A549 treated with CORT108297 at 1 μM for 4 hours (cell line): ENCODE measurements around the gene BMP8B. TPM values are rescaled to one million over a fixed set of nuclear protein-coding genes. Genes with fewer than 3 reads are reported as not detected.

Experiments
- total RNA-seq: library from RNA; stranded (reverse); fragments of 200-300 nt; extraction: Qiagen RNA extraction; gene quantifications from 5 replicates; pipeline ENCODE4 v1.2.3, GENCODE V29; 2022

Gene BMP8B, protein sequence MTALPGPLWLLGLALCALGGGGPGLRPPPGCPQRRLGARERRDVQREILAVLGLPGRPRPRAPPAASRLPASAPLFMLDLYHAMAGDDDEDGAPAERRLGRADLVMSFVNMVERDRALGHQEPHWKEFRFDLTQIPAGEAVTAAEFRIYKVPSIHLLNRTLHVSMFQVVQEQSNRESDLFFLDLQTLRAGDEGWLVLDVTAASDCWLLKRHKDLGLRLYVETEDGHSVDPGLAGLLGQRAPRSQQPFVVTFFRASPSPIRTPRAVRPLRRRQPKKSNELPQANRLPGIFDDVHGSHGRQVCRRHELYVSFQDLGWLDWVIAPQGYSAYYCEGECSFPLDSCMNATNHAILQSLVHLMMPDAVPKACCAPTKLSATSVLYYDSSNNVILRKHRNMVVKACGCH
- total RNA-seq: 3.5 to 4.9 TPM (median 4.5 TPM) in 5 replicates

DNA sequence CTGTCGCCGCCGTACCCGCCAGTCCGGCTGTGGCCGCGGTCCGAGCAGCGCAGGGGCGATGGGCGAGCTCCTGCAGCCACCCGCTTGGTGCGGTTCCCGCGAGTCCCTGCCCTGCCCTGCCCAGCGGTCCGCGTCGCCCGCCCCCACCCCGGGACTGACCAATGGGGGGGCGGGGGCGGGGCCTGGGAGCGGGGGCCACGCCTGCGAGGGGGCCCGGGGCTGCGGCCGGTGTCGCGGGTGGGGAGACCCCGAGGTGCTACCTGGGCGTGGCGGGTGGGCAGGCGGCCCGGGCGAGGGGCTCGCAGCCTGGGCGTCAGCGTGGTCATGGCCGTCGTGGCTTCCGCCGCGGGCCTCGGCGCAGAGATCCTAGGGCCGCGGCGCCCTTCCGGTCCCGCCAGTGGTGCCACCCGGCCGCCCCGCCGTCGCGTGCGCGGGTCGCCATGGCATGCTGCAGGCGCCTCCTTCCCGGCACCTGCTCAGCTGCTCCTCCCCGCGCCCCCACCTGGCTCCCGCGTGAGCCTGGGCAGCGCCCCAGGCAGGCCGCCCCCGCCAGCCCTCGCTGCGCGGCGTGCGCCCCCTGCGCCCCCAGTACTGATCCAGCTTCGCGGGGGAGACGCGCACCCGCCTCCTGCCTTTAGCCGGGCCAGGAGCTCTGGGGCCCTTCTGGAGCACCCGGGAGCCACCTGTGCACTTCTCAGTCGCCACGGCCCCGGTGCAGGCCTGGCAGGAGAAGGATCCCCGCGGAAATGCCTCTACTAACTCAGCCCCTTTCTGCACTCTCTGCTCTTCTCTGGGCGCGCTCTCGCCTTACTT, at the start of gene BMP8B:
BMP8B (minus strand) TSS at position 108 of the 813 bp plus-strand sequence. CDS start 380 bp downstream, outside the sequence.

DNA sequence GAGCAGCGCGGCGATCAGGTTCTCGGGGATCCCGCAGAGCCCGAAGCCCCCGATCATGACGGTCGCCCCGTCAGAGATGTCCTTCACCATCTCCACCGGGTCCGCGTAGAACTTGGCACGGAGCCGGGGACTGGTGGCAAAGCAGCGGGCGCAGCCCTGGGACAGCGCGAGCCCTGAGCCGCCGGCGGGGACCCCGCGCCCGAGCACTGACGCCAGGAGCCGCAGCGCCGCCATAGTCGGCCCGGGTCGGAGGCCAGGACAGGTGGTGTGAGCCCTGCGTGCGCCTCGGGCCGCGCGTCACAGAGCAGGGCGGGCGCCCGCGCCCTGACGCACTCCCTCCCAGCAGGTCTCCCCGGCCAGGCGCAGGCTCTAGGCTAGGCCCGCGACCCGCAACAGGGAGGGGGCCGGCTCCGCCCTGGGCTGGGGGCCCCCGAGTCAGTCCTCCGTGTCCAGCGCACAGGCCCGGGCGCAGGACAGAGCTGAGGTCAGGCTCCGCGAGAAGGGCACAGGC, 17.6 kb downstream of the BMP8B start, which contains the start of gene OXCT2:
OXCT2 (minus strand) TSS at position 327 of the 511 bp plus-strand sequence; CDS start at position 234, 93 bp downstream.

DNA sequence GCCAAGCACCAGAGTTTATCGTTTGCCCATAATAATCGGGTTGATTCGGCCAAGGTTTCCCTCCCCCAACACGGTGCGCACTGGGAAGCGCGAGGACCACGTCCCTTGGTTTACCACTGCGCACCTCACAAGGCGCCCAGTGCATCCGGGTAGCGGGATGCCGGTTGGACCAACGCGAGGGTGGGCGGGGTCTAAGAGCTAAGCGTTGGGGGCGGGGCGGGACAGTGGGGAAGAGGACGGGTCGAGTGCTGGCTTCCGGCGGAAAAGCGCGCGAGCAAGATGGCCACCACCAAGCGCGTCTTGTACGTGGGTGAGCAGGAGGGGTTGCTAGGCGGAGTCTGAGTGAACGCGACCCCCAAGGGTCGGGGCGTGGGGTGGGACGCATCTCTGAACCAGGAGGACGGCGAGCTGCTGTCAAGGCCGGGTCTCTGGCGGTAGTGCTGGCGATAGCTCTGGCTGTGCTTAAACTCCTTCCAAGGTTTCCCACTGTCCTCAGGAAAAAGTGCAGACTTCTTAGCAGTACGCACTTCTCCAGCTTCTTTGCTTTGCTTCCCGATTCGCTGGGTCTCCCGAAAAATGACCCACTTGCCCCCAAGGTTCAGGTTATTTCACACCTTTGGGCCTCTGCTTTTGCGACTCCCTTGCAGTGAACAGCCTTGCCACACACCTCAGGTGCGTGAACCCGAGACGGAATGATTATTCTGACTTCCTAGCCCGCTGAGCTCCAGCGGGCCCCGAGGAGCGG, 49.9 kb downstream of the BMP8B start, which contains the start of gene PPIE:
PPIE (plus strand) TSS at position 261 of the 745 bp plus-strand sequence; CDS start at position 280, 19 bp downstream.

Other genes starting within 250 kb of the BMP8B start
- gene PABPC4, start 212.1 kb downstream of the BMP8B start, total RNA-seq: 120 to 162 TPM (median 126 TPM) in 5 replicates
- gene HEYL, start 149.2 kb downstream of the BMP8B start, total RNA-seq: 2.7 to 3.4 TPM (median 3.1 TPM) in 5 replicates
- gene NT5C1A, start 116.8 kb downstream of the BMP8B start, total RNA-seq: 0.07 to 0.08 TPM in 2 of 5 replicates, not detected in the others
- 0.23 to 0.36 TPM (median 0.25 TPM) in 5 replicates for gene HPCAL4, start 97.4 kb downstream of the BMP8B start, total RNA-seq
- gene PPIE, start 50.0 kb downstream of the BMP8B start, total RNA-seq: 39.7 to 42.5 TPM (median 40.8 TPM) in 5 replicates
- 0.40 to 0.74 TPM (median 0.50 TPM) in 5 replicates for gene OXCT2, start 17.5 kb downstream of the BMP8B start, total RNA-seq
- gene TRIT1, start 94.6 kb upstream of the BMP8B start, total RNA-seq: 14.5 to 19.1 TPM (median 16.3 TPM) in 5 replicates
- gene MYCL, start 113.1 kb upstream of the BMP8B start, total RNA-seq: 0.61 to 1.4 TPM (median 1.3 TPM) in 5 replicates
- 4.0 to 4.3 TPM (median 4.2 TPM) in 5 replicates for gene MFSD2A, start 166.3 kb upstream of the BMP8B start, total RNA-seq